Measurements from ENCODE around the gene EPHA7. TPM values are rescaled to one million over a fixed set of nuclear protein-coding genes. Genes with fewer than 3 reads are reported as not detected.

The EPHA7 gene
- total and polyA plus RNA-seq, 2 of the 4 experiments (the other 2 are of a cell fraction) = not detected

- Histone ChIP-seq H4K8ac (ENCODE audit: low read depth in 2 of 2, low read length in 2 of 2) (no peak overlapping the region), H4K5ac (ENCODE audit: low read depth, low read length) (no peak overlapping the region), H3K4me3 (ENCODE audit: insufficient read depth, low read depth, low read length) (no peak overlapping the region), H2BK120ac (ENCODE audit: low read depth, low read length) (no peak overlapping the region), H3K23ac (ENCODE audit: low read depth, low read length) (no peak overlapping the region), H3K14ac (replicated peaks; ENCODE audit: low read depth, low read length) (no peak overlapping the region), H3K56ac (ENCODE audit: extremely low read depth, insufficient read depth, low read length) (no peak overlapping the region), H2BK20ac (ENCODE audit: low read depth, low read length) (no peak overlapping the region), H3K9me3 (ENCODE audit: control insufficient read depth, insufficient read depth, low read length) (no peaks in the 10 kb centered on the region; the same call in 1 of the 2 replicates), H2BK15ac (ENCODE audit: low read depth, low read length) (no peak overlapping the region), H3K27ac (ENCODE audit: insufficient read depth, low read length) (no peak overlapping the region), H2AFZ (replicated peaks; ENCODE audit: low read length, poor library complexity) (no peak overlapping the region), H3K4me2 (ENCODE audit: low read depth, low read length) (no peak overlapping the region), H3K36me3 (ENCODE audit: control insufficient read depth, insufficient read depth, low read length) (no peaks in the 10 kb centered on the region), H4K91ac (ENCODE audit: insufficient read depth, low read depth, low read length) (no peak overlapping the region), H3K79me1 (ENCODE audit: low read depth in 1 of 2, low read length in 2 of 2) (no peaks in the 10 kb centered on the region), H4K20me1 (ENCODE audit: insufficient read depth, low read length) (no peaks in the 10 kb centered on the region), H2AK9ac (replicated peaks; ENCODE audit: low read depth, low read length, poor library complexity) (no peak overlapping the region), H3K9me1 (ENCODE audit: insufficient read depth, low read length) (no peaks in the 10 kb centered on the region), H3K9ac (ENCODE audit: low read depth, low read length) (no peak overlapping the region), H3K4me1 (ENCODE audit: control insufficient read depth, insufficient read depth, low read length) (no peaks in the 10 kb centered on the region), H3K27me3 (ENCODE audit: control insufficient read depth, insufficient read depth, low read length) (no peaks in the 10 kb centered on the region), H3K18ac (ENCODE audit: low read depth, low read length) (no peak overlapping the region), H2AK5ac (ENCODE audit: low read depth, low read length) (no peak overlapping the region), H2BK5ac (ENCODE audit: low read depth, low read length, poor library complexity, severe bottlenecking) (no peak overlapping the region), H3K4ac (ENCODE audit: low read depth, low read length) (no peak overlapping the region)
- ChIA-PET CTCF (no interaction called here), POLR2A (ENCODE audit: unreplicated experiment) (no interaction called here)
- intact Hi-C loops (cut with micrococcal nuclease) (no loop called here), dilution Hi-C loops (cut with HindIII; ENCODE audit: low sequenced_read_pairs, unreplicated experiment) (no loop called here), in situ Hi-C loops (cut with MboI; ENCODE audit: low sequenced_read_pairs) (no loop called here)
- no TSS peak for BruUV-seq (replicated peaks)
- WGBS, 2 experiments (ENCODE audit: extremely low coverage in 2 of 2, insufficient read length in 1 of 2) = no CpG with 5 or more reads among the region's 1 CpG
- DNase-seq = no peak
- TF ChIP-seq ELK1 (IDR thresholded peaks at IDR 0.05; ENCODE audit: borderline replicate concordance, low read depth, low read length) (no peak), MXI1 (IDR thresholded peaks at IDR 0.05; ENCODE audit: borderline replicate concordance, low read depth, low read length) (no peak), FOS (IDR thresholded peaks at IDR 0.05; ENCODE audit: low read depth, low read length) (no peak), CTCF (conservative IDR thresholded peaks at IDR 0.05; ENCODE audit: low read depth, low read length) (no peak), RFX5 (IDR thresholded peaks at IDR 0.05; ENCODE audit: low read depth, low read length) (no peak), MAZ (IDR thresholded peaks at IDR 0.05; ENCODE audit: borderline replicate concordance, low read depth, low read length) (no peak), SMC3 (IDR thresholded peaks at IDR 0.05; ENCODE audit: low read depth, low read length) (no peak)
- ATAC-seq (ENCODE audit: low read depth) = no peak
Measured at GRCh38 chr6:93226822-93227221, 192.5 kb downstream of the EPHA7 start.
